AG20443 (cell line): ENCODE results near the gene ZFYVE27.
"Not testable (repeated sequence)": the region's sequence is repeated elsewhere in the genome, so short reads cannot be mapped to it uniquely, and the experiment has no call there.

Experiments
- DNase-seq: peaks from one replicate; pipeline ENCODE4 v3.0.0; 2012; ENCODE audit warnings: low spot score, mixed read lengths

The ZFYVE27 gene

GRCh38 chr10:97736902-97737769, at the start of gene ZFYVE27:
Gene ZFYVE27, plus strand, starts transcription at chr10:97737128. Its CDS starts 1,350 bp downstream, at chr10:97738478.
- DNase-seq, result peak; percentile 100

- DNase-seq, result peak; percentile 33
These were observed 48.8 kb upstream of the ZFYVE27 start for GRCh38 chr10:97687785-97688781.

- DNase-seq, result peak; percentile 82
These were observed 47.3 kb upstream of the ZFYVE27 start for GRCh38 chr10:97689559-97690020.

GRCh38 chr10:97690133-97690532, 46.8 kb upstream of the ZFYVE27 start:
- DNase-seq, result no peak

- DNase-seq, result not testable (repeated sequence)
These were observed 38.8 kb upstream of the ZFYVE27 start for GRCh38 chr10:97698072-97698655.

GRCh38 chr10:97701438-97702069, 35.4 kb upstream of the ZFYVE27 start:
- DNase-seq, result peak; percentile 88

GRCh38 chr10:97703398-97704067, 33.4 kb upstream of the ZFYVE27 start:
- no peak for DNase-seq

- DNase-seq, result no peak
These were observed 32.6 kb upstream of the ZFYVE27 start for GRCh38 chr10:97704341-97704740.

GRCh38 chr10:97705006-97705670, 31.8 kb upstream of the ZFYVE27 start:
- DNase-seq, result no peak

- DNase-seq, result no peak
These were observed 29.6 kb upstream of the ZFYVE27 start for GRCh38 chr10:97707134-97707861.

- no peak for DNase-seq
These were observed 28.8 kb upstream of the ZFYVE27 start for GRCh38 chr10:97708167-97708566.

- DNase-seq, result peak; percentile 88
These were observed 27.7 kb upstream of the ZFYVE27 start for GRCh38 chr10:97708976-97709946.

GRCh38 chr10:97711640-97712572, 25.0 kb upstream of the ZFYVE27 start:
- no peak for DNase-seq

GRCh38 chr10:97713339-97713825, 23.5 kb upstream of the ZFYVE27 start, which contains the start of gene MARVELD1:
Gene MARVELD1, plus strand, starts transcription at chr10:97713730. Its CDS starts 147 bp downstream, at chr10:97713877.
- peak; percentile 86 for DNase-seq

- DNase-seq, result peak; percentile 77
These were observed 23.0 kb upstream of the ZFYVE27 start for GRCh38 chr10:97713826-97714400.

- peak; percentile 84 for DNase-seq
These were observed 22.3 kb upstream of the ZFYVE27 start for GRCh38 chr10:97714401-97715258.
